DND-41 (cell line): Measurements from ENCODE around the gene F10.

Experiments
- ATAC-seq: fragments of 200-7000 bp; cut with Tn5 transposase; 3 replicates; pipeline ENCODE4 v1.9.1; 2021; ENCODE audit warnings: low read depth; ENCODE audit not compliant: insufficient read depth
- DNase-seq: peaks from one replicate; pipeline ENCODE4 v3.0.0-alpha.2; 2020
- H2AFZ ChIP-seq: 2 replicates; pipeline ENCODE4 v1.6.0; 2012; ENCODE audit warnings: low read depth, low read length
- H3K27ac ChIP-seq: 2 replicates; pipeline ENCODE4 v1.5.1; 2012; ENCODE audit warnings: low read length, inconsistent platforms
- H3K27me3 ChIP-seq: fragments of 200-600 bp; sonication (generic); 2 replicates; pipeline ENCODE4 v1.6.0; 2012; ENCODE audit warnings: low read length, mild to moderate bottlenecking, inconsistent platforms; ENCODE audit not compliant: insufficient read depth, poor library complexity
- H3K36me3 ChIP-seq: 2 replicates; pipeline ENCODE4 v1.5.1; 2012; ENCODE audit warnings: low read length, inconsistent platforms; ENCODE audit not compliant: insufficient read depth
- H3K4me1 ChIP-seq: 2 replicates; pipeline ENCODE4 v1.5.1; 2012; ENCODE audit warnings: mild to moderate bottlenecking, low read length; ENCODE audit not compliant: insufficient read depth
- H3K4me2 ChIP-seq: 2 replicates; pipeline ENCODE4 v1.6.0; 2012; ENCODE audit warnings: mild to moderate bottlenecking, moderate library complexity, low read length, inconsistent platforms; ENCODE audit not compliant: insufficient read depth
- H3K4me3 ChIP-seq, 2 experiments: fragments of 200-600 bp in 1 of 2; shearing (Covaris generic) in 1 of 2; 2 replicates each; pipeline ENCODE4 v1.5.1; 2012 to 2016; ENCODE audit warnings: inconsistent platforms in 2 of 2, low read length in 2 of 2, mild to moderate bottlenecking in 2 of 2, low read depth in 1 of 2, moderate library complexity in 1 of 2
- H3K79me2 ChIP-seq: 2 replicates; pipeline ENCODE4 v1.6.0; 2012; ENCODE audit warnings: low read length, inconsistent platforms; ENCODE audit not compliant: insufficient read depth
- H3K9ac ChIP-seq: 2 replicates; pipeline ENCODE4 v1.6.0; 2012; ENCODE audit warnings: low read depth, mild to moderate bottlenecking, inconsistent platforms, low read length, moderate library complexity
- H3K9me3 ChIP-seq: 2 replicates; pipeline ENCODE4 v1.5.1; 2012; ENCODE audit warnings: low read length, moderate library complexity, mild to moderate bottlenecking, inconsistent platforms; ENCODE audit not compliant: insufficient read depth, severe bottlenecking
- H4K20me1 ChIP-seq: 2 replicates; pipeline ENCODE4 v1.6.0; 2012; ENCODE audit warnings: low read length; ENCODE audit not compliant: insufficient read depth
- EZH2 ChIP-seq: IDR thresholded peaks from 3 replicates; pipeline ENCODE4 v1.6.1; 2012; ENCODE audit warnings: borderline replicate concordance, low read depth, mild to moderate bottlenecking, moderate library complexity, low read length, inconsistent platforms; ENCODE audit not compliant: severe bottlenecking
- TF ChIP-seq, protein P1 (sequence below): IDR thresholded peaks from 2 replicates; pipeline ENCODE4 v1.5.1; 2012; ENCODE audit warnings: borderline replicate concordance, low read length, moderate library complexity, mild to moderate bottlenecking; ENCODE audit not compliant: poor library complexity, severe bottlenecking; ENCODE audit errors: extremely low read depth

F10 gene

DNA sequence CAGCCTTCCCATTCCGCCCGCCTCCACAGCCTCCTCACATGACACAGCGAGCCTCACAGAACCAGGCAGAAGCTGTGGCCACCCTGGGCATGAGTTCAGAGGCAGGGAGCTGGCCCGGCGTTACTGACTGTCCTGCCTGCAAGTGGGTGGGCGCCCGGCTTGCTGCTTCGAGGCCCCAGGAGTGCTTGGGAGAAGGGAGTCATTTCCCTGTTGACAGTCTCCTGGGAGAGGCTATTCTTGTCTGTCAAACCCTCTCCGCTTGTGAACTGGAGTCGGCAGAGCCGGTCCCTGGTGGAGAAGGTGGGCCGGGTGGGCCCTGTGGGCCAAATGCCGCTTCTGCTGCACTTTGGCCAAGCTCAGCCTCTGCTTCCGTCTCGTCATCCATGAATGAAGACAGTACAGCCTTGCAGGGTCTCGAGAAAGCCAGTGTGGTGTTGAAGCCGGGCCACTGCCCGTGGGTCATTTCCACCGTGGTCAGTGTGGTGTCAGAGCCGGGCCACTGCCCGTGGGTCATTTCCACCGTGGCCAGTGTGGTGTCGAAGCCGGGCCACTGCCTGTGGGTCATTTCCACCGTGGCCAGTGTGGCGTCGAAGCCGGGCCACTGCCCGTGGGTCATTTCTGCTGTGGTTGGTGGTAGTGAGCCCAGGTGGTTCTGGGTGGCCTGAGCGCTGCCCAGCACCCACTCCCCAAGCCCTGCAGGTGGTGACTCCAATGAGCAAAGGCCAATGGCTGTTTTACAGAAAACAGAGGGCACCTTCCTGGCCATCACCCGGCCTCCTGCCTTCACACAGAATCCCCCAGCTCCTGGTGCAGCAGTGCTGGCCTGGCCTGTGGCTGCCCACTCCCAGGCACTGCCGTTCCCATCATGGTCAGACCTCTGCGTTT lies 30.5 kb upstream of the F10 start:
- no peaks in the 10 kb centered on the region for H3K27me3 ChIP-seq
- no peak overlapping the region for H3K27ac ChIP-seq
- H3K4me1 ChIP-seq = no peaks in the 10 kb centered on the region
- no peak for DNase-seq
- peaks cover 5% of the 10 kb centered on the region for H4K20me1 ChIP-seq
- no peaks in the 10 kb centered on the region for H3K9me3 ChIP-seq
- no peaks in the 10 kb centered on the region for H3K79me2 ChIP-seq
- TF ChIP-seq, protein P1, sequence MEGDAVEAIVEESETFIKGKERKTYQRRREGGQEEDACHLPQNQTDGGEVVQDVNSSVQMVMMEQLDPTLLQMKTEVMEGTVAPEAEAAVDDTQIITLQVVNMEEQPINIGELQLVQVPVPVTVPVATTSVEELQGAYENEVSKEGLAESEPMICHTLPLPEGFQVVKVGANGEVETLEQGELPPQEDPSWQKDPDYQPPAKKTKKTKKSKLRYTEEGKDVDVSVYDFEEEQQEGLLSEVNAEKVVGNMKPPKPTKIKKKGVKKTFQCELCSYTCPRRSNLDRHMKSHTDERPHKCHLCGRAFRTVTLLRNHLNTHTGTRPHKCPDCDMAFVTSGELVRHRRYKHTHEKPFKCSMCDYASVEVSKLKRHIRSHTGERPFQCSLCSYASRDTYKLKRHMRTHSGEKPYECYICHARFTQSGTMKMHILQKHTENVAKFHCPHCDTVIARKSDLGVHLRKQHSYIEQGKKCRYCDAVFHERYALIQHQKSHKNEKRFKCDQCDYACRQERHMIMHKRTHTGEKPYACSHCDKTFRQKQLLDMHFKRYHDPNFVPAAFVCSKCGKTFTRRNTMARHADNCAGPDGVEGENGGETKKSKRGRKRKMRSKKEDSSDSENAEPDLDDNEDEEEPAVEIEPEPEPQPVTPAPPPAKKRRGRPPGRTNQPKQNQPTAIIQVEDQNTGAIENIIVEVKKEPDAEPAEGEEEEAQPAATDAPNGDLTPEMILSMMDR = no peak
- TF ChIP-seq EZH2 = no peak
- no peak overlapping the region for H3K4me3 ChIP-seq
- no peak overlapping the region for H2AFZ ChIP-seq
- H3K36me3 ChIP-seq = no peaks in the 10 kb centered on the region
- no peak overlapping the region for H3K4me2 ChIP-seq
- no peak overlapping the region for H3K9ac ChIP-seq
- ATAC-seq = no peak

DNA sequence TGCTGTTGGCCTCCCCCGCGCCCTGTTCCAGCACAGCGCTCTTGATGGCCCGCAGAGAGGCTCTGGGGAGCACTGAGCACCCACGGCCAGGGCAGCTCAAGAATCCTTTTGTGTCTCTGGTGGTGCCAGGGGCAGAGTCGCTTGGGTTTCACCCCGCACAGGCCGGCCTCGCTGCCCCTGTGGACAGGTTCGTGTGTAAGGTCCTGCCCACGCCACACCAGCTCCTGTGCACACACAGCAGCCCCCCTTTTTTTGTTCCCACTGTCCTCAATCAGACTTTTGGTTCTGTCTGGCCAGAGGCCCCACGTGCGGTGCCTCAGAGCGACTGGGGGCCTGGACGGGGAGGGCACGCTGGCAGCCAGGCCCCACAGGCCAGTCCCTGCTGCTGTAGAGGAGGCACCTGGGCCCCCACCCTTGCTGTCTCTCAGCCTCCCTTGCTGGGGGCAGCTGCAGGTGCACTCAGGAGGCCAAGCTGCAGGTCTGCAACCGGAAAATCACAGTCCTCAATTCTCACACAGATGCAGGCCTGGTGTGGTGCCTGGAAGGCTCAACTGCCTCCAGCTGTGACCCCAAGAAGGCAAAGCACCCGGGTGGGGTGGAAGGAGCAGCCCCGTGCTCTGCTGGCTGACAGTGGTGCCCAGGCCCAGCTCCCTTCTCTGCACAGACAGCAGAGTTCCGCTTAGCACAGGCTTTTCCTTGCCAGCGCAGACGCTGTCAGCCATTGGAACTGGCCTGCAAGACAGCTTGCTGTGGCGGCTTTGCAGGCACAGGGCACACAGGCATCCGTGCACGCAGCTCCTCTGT lies 29.6 kb upstream of the F10 start:
- Histone ChIP-seq H2AFZ (no peak overlapping the region), H3K36me3 (no peaks in the 10 kb centered on the region), H4K20me1 (peaks cover 5% of the 10 kb centered on the region), H3K4me1 (no peaks in the 10 kb centered on the region), H3K4me3 (no peak overlapping the region), H3K27me3 (no peaks in the 10 kb centered on the region), H3K4me2 (no peak overlapping the region), H3K9ac (no peak overlapping the region), H3K9me3 (no peaks in the 10 kb centered on the region), H3K79me2 (no peaks in the 10 kb centered on the region), H3K27ac (no peak overlapping the region)
- no peak for DNase-seq
- TF ChIP-seq, protein P1 = no peak
- TF ChIP-seq EZH2 = no peak
- no peak for ATAC-seq

DNA sequence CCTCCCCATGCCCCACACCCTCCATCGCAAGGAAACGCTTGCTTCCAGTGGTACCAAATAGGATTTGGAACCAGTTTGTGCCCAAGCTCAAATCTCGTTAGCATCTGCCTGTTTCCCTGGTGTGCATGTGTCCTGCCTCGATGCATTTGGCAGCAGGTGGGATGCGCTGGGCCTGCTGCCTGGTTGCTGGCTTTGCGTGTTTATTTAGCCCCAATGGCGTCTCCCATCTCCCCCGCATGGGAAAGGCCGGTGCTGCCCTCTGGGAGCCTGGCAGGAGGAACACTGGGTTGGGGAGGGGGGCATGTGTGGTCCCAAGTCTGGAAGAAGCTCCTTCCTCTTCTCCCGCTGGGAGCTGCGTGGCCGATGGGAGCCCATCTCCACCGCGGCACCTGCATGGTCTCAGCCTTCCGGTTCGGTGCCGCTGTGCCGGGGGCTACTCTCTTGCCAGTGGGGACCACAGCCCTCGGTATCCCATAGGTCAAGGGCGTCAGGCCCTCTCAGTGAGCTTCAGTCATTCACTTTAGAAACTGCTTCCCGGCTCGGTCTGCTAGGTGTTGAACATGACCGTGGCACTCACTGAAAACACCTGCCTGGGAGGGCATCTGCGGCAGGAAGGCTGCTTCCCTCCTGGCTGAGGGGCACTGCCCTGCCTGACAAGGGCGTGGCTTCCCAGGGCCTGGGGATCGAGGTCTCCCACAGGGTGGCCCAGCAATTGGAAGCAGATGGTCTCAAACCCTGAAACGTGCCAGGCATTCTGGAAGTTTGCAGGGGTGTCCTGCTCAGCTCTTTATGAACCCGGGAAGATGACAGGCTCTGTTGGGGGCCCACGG lies 28.8 kb upstream of the F10 start:
- no peaks in the 10 kb centered on the region for H3K27me3 ChIP-seq
- ATAC-seq = no peak

More for the DNA sequence above, 28.8 kb upstream of the F10 start:
- Histone ChIP-seq H3K36me3 (no peaks in the 10 kb centered on the region), H3K4me3 (no peak overlapping the region), H3K4me2 (no peak overlapping the region), H3K27ac (no peak overlapping the region), H3K9ac (no peak overlapping the region), H2AFZ (no peak overlapping the region), H3K79me2 (no peaks in the 10 kb centered on the region), H3K9me3 (no peaks in the 10 kb centered on the region), H3K4me1 (no peaks in the 10 kb centered on the region), H4K20me1 (peaks cover 5% of the 10 kb centered on the region)
- TF ChIP-seq EZH2 = no peak
- TF ChIP-seq, protein P1 = no peak
- no peak for DNase-seq
